Ishikawa (cell line): Measurements from ENCODE around the gene SGMS1.

Source experiments
- CEBPB ChIP-seq: IDR thresholded peaks from 2 replicates; pipeline ENCODE4 v1.6.1; 2012
- CREB1 ChIP-seq: IDR thresholded peaks from 2 replicates; pipeline ENCODE4 v1.6.1; 2012; ENCODE audit warnings: low read depth
- EGR1 ChIP-seq: IDR thresholded peaks from 2 replicates; pipeline ENCODE4 v1.6.1; 2012
- EP300 ChIP-seq: IDR thresholded peaks from 2 replicates; pipeline ENCODE4 v1.6.1; 2012; ENCODE audit warnings: borderline replicate concordance
- FOXM1 ChIP-seq: IDR thresholded peaks from 2 replicates; pipeline ENCODE4 v1.6.1; 2012; ENCODE audit warnings: low read depth, borderline replicate concordance
- NFIC ChIP-seq: IDR thresholded peaks from 2 replicates; pipeline ENCODE4 v1.6.1; 2012
- RAD21 ChIP-seq: IDR thresholded peaks from 2 replicates; pipeline ENCODE4 v1.6.1; 2012; ENCODE audit warnings: low read depth
- TCF12 ChIP-seq: IDR thresholded peaks from 2 replicates; pipeline ENCODE4 v1.6.1; 2012; ENCODE audit warnings: low read depth
- TEAD4 ChIP-seq: IDR thresholded peaks from 2 replicates; pipeline ENCODE4 v1.6.1; 2012
- YY1 ChIP-seq: IDR thresholded peaks from 2 replicates; pipeline ENCODE4 v1.6.1; 2012; ENCODE audit warnings: low read depth
- ZBTB7A ChIP-seq: IDR thresholded peaks from 2 replicates; pipeline ENCODE4 v1.6.1; 2012; ENCODE audit warnings: low read depth
- TF ChIP-seq, protein P1 (sequence below): IDR thresholded peaks from 2 replicates; pipeline ENCODE4 v1.6.1; 2012
- TF ChIP-seq, protein P2 (sequence below): IDR thresholded peaks from 2 replicates; pipeline ENCODE4 v1.6.1; 2012
- TF ChIP-seq, protein P3 (sequence below): IDR thresholded peaks from 2 replicates; pipeline ENCODE4 v1.6.1; 2012; ENCODE audit warnings: low read depth, mild to moderate bottlenecking

SGMS1 gene

DNA sequence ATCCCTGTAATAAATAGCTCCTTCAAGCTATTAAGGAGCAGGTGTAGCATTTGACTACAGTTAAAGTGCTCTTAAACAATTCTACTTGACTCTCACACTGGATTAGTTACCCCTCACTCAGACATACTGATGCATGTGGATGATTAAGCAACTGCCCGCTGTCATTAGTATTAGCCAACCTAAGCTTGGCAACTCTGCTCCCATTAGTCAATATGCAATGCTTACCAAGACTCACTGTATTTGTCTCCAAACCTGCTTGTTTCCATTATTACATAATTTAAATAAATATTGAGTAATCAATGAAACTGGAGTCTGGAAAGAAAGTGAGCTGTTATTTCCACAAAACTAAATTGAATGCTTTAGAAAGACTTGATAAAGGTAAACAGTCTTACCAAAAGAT, 228.5 kb downstream of the SGMS1 start:
- TF ChIP-seq TCF12 (no peak), RAD21 (no peak)

DNA sequence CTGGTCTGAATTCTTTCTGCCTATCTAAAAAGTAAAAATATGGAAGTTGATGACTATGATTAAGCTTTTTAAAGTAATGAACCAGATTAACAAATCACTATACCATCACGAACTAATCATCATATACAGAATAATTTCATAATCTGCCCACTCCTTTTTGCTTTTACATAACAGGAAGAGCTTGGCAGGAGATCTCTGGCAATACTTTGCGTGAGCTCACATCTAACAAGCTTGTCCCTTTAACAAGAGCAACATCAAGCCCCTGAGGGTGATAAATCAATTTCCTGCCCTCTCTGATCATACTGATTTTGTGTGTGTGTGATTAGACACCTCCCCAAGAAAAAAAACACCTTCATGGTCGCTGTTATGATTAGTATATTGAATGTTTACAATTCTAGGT, 228.9 kb downstream of the SGMS1 start:
- TF ChIP-seq, protein P1, sequence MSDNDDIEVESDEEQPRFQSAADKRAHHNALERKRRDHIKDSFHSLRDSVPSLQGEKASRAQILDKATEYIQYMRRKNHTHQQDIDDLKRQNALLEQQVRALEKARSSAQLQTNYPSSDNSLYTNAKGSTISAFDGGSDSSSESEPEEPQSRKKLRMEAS, result no peak
- TF ChIP-seq, protein P2, sequence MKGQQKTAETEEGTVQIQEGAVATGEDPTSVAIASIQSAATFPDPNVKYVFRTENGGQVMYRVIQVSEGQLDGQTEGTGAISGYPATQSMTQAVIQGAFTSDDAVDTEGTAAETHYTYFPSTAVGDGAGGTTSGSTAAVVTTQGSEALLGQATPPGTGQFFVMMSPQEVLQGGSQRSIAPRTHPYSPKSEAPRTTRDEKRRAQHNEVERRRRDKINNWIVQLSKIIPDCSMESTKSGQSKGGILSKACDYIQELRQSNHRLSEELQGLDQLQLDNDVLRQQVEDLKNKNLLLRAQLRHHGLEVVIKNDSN, result no peak
- TF ChIP-seq EGR1 (no peak), EP300 (no peak), YY1 (no peak), ZBTB7A (no peak), CEBPB (no peak), RAD21 (no peak), TEAD4 (no peak)
- TF ChIP-seq, protein P3, sequence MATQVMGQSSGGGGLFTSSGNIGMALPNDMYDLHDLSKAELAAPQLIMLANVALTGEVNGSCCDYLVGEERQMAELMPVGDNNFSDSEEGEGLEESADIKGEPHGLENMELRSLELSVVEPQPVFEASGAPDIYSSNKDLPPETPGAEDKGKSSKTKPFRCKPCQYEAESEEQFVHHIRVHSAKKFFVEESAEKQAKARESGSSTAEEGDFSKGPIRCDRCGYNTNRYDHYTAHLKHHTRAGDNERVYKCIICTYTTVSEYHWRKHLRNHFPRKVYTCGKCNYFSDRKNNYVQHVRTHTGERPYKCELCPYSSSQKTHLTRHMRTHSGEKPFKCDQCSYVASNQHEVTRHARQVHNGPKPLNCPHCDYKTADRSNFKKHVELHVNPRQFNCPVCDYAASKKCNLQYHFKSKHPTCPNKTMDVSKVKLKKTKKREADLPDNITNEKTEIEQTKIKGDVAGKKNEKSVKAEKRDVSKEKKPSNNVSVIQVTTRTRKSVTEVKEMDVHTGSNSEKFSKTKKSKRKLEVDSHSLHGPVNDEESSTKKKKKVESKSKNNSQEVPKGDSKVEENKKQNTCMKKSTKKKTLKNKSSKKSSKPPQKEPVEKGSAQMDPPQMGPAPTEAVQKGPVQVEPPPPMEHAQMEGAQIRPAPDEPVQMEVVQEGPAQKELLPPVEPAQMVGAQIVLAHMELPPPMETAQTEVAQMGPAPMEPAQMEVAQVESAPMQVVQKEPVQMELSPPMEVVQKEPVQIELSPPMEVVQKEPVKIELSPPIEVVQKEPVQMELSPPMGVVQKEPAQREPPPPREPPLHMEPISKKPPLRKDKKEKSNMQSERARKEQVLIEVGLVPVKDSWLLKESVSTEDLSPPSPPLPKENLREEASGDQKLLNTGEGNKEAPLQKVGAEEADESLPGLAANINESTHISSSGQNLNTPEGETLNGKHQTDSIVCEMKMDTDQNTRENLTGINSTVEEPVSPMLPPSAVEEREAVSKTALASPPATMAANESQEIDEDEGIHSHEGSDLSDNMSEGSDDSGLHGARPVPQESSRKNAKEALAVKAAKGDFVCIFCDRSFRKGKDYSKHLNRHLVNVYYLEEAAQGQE, result no peak

DNA sequence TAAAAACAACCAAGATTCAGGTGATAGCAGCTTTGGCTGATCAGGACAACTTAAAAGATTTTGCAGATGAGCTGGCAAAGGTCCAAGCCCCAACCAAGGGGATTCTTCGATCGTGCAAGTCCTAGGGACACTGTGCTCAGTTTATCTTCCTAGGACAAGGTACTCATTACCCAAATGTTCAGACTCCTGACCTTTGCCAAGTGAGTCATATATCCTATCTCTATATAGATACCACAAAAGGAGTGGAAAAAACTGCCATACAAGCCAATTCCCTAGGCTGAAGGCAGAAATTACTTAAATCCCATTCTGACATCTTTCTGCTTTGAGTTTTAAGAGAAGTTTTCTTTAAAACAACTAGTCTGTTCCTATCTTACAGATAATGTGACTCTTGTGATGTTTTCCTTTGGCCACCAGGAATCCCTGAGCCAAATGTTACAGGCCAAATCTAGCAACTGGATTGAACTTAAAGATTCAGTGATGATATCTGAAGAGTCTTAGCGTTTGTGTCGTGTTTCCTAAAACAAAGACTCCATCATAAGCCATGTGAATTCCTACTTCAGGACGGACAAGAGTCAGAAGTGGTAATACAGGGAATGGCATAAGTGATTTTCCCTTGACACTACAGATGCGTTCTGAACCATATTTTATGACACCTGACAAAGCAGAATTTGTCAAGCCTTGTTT, 229.8 kb downstream of the SGMS1 start:
- TF ChIP-seq, protein P3, result no peak
- TF ChIP-seq YY1 (no peak), ZBTB7A (no peak)
- TF ChIP-seq, protein P2, result no peak
- TF ChIP-seq, protein P1, result no peak

DNA sequence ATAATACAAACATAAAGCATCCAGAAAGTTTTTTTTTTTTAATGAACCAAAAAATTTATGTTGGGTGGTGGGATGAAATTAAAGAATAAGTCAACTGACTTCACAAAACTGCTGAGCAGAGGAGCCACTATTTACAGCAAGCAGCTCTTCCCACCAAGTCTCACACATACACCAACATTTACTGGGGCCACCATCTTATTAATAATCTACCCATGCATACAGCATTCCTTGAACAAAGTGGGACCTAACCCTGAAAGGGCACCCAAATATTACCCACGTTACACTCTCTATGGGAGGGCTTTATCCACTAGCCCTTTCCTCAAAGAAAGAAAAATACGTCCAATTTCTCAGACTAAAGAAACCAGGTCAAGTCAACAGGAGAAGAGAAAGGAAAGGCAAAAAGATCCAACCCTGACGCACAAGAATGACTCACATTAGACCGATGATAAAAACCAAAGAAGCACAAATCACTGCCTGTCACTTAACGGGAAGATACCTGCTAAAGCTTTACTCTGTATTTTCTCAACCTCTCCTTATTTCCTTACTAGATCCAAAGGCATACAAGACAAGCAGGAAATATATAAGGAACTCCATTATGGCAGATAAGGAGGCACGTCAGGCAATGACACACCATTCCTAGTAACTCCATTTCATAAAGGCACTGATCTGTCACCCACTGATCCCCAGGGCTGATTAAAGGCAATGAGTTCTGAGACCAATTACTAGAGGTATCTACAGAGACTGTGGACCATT, 230.6 kb downstream of the SGMS1 start:
- TF ChIP-seq YY1, result no peak
- TF ChIP-seq, protein P1, result no peak

DNA sequence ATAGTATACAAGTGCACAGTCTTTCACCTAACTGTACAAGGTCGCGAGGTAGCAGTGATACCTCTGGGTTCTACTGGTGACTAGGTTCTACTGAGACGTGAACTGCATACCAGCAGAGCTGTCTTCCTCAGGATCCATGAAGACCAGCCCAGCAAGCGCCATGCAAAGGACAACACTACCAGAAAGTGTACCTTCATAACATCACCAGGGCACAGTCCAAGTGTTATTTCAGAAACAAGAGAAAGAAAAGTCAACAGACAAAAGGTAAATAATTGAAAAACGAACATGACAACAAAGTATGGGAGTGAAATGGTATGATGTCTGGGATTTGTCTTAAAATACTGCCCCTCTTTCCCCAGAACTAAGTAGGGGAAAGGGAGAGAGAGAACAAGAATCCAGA, 231.3 kb downstream of the SGMS1 start:
- TF ChIP-seq CEBPB (no peak), NFIC (no peak)

DNA sequence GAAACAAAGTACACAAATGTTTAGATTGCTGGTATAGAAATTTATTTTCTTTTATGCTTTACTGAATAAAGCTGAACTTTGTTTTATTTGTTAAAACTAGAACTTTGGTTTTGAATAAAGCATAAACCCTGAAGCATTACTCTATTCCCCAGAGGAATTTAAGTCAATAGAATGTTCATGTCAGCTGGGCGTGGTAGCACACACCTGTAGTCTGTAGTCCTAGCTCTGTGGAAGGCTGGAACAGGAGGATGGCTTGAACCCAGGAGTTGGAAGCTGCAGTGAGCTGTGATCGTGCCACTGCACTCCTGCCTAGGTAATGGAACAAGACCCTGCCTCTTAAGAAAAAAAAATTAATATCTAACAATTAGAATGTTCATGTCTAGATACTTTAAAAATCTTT, 233.5 kb downstream of the SGMS1 start:
- TF ChIP-seq YY1, result no peak
- TF ChIP-seq, protein P2, result no peak
- no peak for TF ChIP-seq CREB1
- TF ChIP-seq, protein P3, result no peak
- TF ChIP-seq CEBPB, result no peak
- TF ChIP-seq ZBTB7A, result no peak
- TF ChIP-seq TCF12, result no peak
- TF ChIP-seq, protein P1, result no peak
- no peak for TF ChIP-seq FOXM1
- no peak for TF ChIP-seq TEAD4
